Activated CD4-positive, alpha-beta T cell treated with anti-CD3 and anti-CD28 coated beads, Interleukin-2, amount 50 U/mL, for 16 hours (primary cell): ENCODE data around the gene ADAM22.
"Not testable (repeated sequence)": the region's sequence is repeated elsewhere in the genome, so short reads cannot be mapped to it uniquely, and the experiment has no call there.

ENCODE experiments used
- DNase-seq: peaks from one replicate; pipeline ENCODE4 v3.0.0-alpha.2; 2020

ADAM22 gene

GRCh38 chr7:87933953-87934698 lies at the start of gene ADAM22:
TSS of gene ADAM22 (plus strand) at chr7:87934251. CDS start at chr7:87934466, 215 bp downstream.
- DNase-seq = peak; percentile 89

GRCh38 chr7:87885018-87885417 lies 49.0 kb upstream of the ADAM22 start:
- no peak for DNase-seq

GRCh38 chr7:87886875-87887274 lies 47.2 kb upstream of the ADAM22 start:
- DNase-seq = peak; percentile 19

- DNase-seq = no peak
Observed at GRCh38 chr7:87895363-87895762, 38.7 kb upstream of the ADAM22 start.

GRCh38 chr7:87899255-87899654 lies 34.8 kb upstream of the ADAM22 start:
- no peak for DNase-seq

GRCh38 chr7:87907136-87907906 lies 26.7 kb upstream of the ADAM22 start:
- not testable (repeated sequence) for DNase-seq

- DNase-seq = not testable (repeated sequence)
Observed at GRCh38 chr7:87908814-87909213, 25.2 kb upstream of the ADAM22 start.

GRCh38 chr7:87912121-87912520 lies 21.9 kb upstream of the ADAM22 start:
- no peak for DNase-seq

GRCh38 chr7:87918740-87919139 lies 15.3 kb upstream of the ADAM22 start:
- no peak for DNase-seq

GRCh38 chr7:87919875-87920274 lies 14.2 kb upstream of the ADAM22 start:
- no peak for DNase-seq

- no peak for DNase-seq
Observed at GRCh38 chr7:87920578-87920977, 13.5 kb upstream of the ADAM22 start.

- not testable (repeated sequence) for DNase-seq
Observed at GRCh38 chr7:87922759-87923395, 11.2 kb upstream of the ADAM22 start.

- DNase-seq = peak; percentile 31
Observed at GRCh38 chr7:87926581-87927461, 7.2 kb upstream of the ADAM22 start.

- DNase-seq = no peak
Observed at GRCh38 chr7:87933605-87933952, 472 bp upstream of the ADAM22 start.

GRCh38 chr7:87934699-87935383 lies 790 bp downstream of the ADAM22 start:
- DNase-seq = no peak

- DNase-seq = no peak
Observed at GRCh38 chr7:87935384-87935706, 1.3 kb downstream of the ADAM22 start.

GRCh38 chr7:87941138-87941537 lies 7.1 kb downstream of the ADAM22 start:
- no peak for DNase-seq

GRCh38 chr7:87944547-87944946 lies 10.5 kb downstream of the ADAM22 start:
- DNase-seq = no peak

- not testable (repeated sequence) for DNase-seq
Observed at GRCh38 chr7:87945926-87946325, 11.9 kb downstream of the ADAM22 start.

GRCh38 chr7:87948371-87948770 lies 14.3 kb downstream of the ADAM22 start:
- DNase-seq = no peak

GRCh38 chr7:87959336-87959735 lies 25.3 kb downstream of the ADAM22 start:
- DNase-seq = no peak

GRCh38 chr7:87960239-87960638 lies 26.2 kb downstream of the ADAM22 start:
- DNase-seq = no peak
